K562 (cell line): ENCODE measurements around the gene SLCO3A1. TPM values are rescaled to one million over a fixed set of nuclear protein-coding genes. Genes with fewer than 3 reads are reported as not detected.

Experiments
- ATAC-seq: fragments of 200-7000 bp; cut with Tn5 transposase; 3 replicates; pipeline ENCODE4 v1.9.1; 2020; ENCODE audit warnings: moderate library complexity
- BruUV-seq: library from RNA; stranded (reverse); fragments of 400-500 nt; replicated peaks from 2 replicates; lab custom pipeline; 2021; lab: Mats Ljungman, UMichigan
- CTCF ChIA-PET: fragments of 300-600 bp; formaldehyde crosslinking; extraction: SDS; loops from one replicate; lab custom pipeline; 2021; ENCODE audit warnings: low intra/inter-chr PET ratio; lab: Yijun Ruan, JAX
- POLR2A ChIA-PET: fragments of 300-600, 350-650 bp; sonication (Branson Sonifier 250); formaldehyde crosslinking; extraction: SDS; loops from one replicate; lab custom pipeline; 2021; ENCODE audit warnings: antibody characterized with exemption, inconsistent platforms; lab: Yijun Ruan, JAX
- DNase-seq, 4 experiments: peaks; one replicate each; pipeline versions ENCODE4 v3.0.0 to v3.0.0-alpha.2; 2011 to 2018; ENCODE audit warnings: low spot score in 3 of 4, mixed read lengths in 3 of 4; ENCODE audit errors: extremely low read depth in 1 of 4
- FAIRE-seq: peaks from 2 replicates; lab custom pipeline; 2011; peaks lifted over from hg19 to GRCh38; lab: Jason Lieb, UNC
- H2AFZ ChIP-seq: 2 replicates; pipeline ENCODE4 v1.6.0; 2011; ENCODE audit warnings: low read depth, low read length, control low read depth, inconsistent platforms
- H3K27ac ChIP-seq: fragments of 200-600 bp; 3 replicates; pipeline ENCODE4 v1.8.0; 2011; ENCODE audit warnings: low read depth, mild to moderate bottlenecking, control low read depth, inconsistent platforms, low read length, moderate library complexity, mixed read lengths; ENCODE audit errors: extremely low read depth
- H3K27me3 ChIP-seq, 2 experiments: fragments of 300-600 bp in 1 of 2; 2 replicates in 1 of 2; 3 replicates in 1 of 2; pipeline versions ENCODE4 v1.6.0 to v1.8.0; 2011; ENCODE audit warnings: inconsistent platforms in 2 of 2, low read length in 2 of 2, mild to moderate bottlenecking in 1 of 2, mixed read lengths in 1 of 2, moderate library complexity in 1 of 2; ENCODE audit not compliant: control insufficient read depth in 2 of 2, insufficient read depth in 2 of 2
- H3K36me3 ChIP-seq: fragments of 300-600 bp; 3 replicates; pipeline ENCODE4 v1.8.0; 2011; ENCODE audit warnings: mild to moderate bottlenecking, low read length, inconsistent platforms; ENCODE audit not compliant: control insufficient read depth, insufficient read depth
- H3K4me1 ChIP-seq, 2 experiments: fragments of 200-600 bp in 1 of 2; replicated peaks in 1 of 2; 2 replicates in 1 of 2; 3 replicates in 1 of 2; pipeline versions ENCODE4 v1.5.1 to v1.8.0; 2011; ENCODE audit warnings: inconsistent platforms in 2 of 2, low read length in 2 of 2, mild to moderate bottlenecking in 1 of 2, mixed read lengths in 1 of 2, moderate library complexity in 1 of 2; ENCODE audit not compliant: control insufficient read depth in 2 of 2, insufficient read depth in 2 of 2
- H3K4me2 ChIP-seq: 2 replicates; pipeline ENCODE4 v1.6.1; 2011; ENCODE audit warnings: low read length, control low read depth, inconsistent platforms, mixed read lengths; ENCODE audit not compliant: insufficient read depth
- H3K4me3 ChIP-seq: fragments of 200-600 bp; sonication (generic), shearing (Covaris generic); 2 replicates; pipeline ENCODE4 v1.5.1; 2016; ENCODE audit warnings: control low read depth, inconsistent platforms
- H3K79me2 ChIP-seq: fragments of 200-600 bp; 3 replicates; pipeline ENCODE4 v1.8.0; 2011; ENCODE audit warnings: low read length, inconsistent platforms; ENCODE audit not compliant: control insufficient read depth, insufficient read depth
- H3K9ac ChIP-seq, 2 experiments: 2 replicates each; pipeline versions ENCODE4 v1.6.0 to v1.6.1; 2011; ENCODE audit warnings: low read depth in 2 of 2, low read length in 2 of 2, control low read depth in 1 of 2, inconsistent platforms in 1 of 2, mild to moderate bottlenecking in 1 of 2, mixed read lengths in 1 of 2; ENCODE audit not compliant: insufficient read depth in 1 of 2
- H3K9me1 ChIP-seq: one replicate; pipeline ENCODE4 v1.6.0; 2011; ENCODE audit warnings: inconsistent platforms, mild to moderate bottlenecking, low read length, moderate library complexity; ENCODE audit not compliant: control insufficient read depth, insufficient read depth
- H3K9me3 ChIP-seq: replicated peaks from 2 replicates; pipeline ENCODE4 v1.5.1; 2011; ENCODE audit warnings: low read depth, low read length, inconsistent platforms; ENCODE audit not compliant: control insufficient read depth, insufficient read depth
- H4K20me1 ChIP-seq: replicated peaks from 2 replicates; pipeline ENCODE4 v1.6.1; 2011; ENCODE audit warnings: low read length, inconsistent platforms, mixed read lengths; ENCODE audit not compliant: control insufficient read depth, insufficient read depth
- CHCHD3 ChIP-seq: fragments of 250-450 bp; sonication (Bioruptor Pico); IDR thresholded peaks from 2 replicates; pipeline ENCODE4 v2.1.2; 2022; ENCODE audit warnings: mild to moderate bottlenecking
- FOXJ3 ChIP-seq: sonication (generic); formaldehyde crosslinking; IDR thresholded peaks from 2 replicates; pipeline ENCODE4 v1.4.0; 2020; ENCODE audit warnings: mild to moderate bottlenecking, missing genetic modification reagents
- FOXP1 ChIP-seq: sonication (generic); formaldehyde crosslinking; IDR thresholded peaks from 2 replicates; pipeline ENCODE4 v1.8.0; 2022; ENCODE audit warnings: mild to moderate bottlenecking, missing genetic modification reagents
- MEIS2 ChIP-seq: fragments of 450-650 bp; IDR thresholded peaks from 2 replicates; pipeline ENCODE4 v1.6.1; 2014; ENCODE audit warnings: mild to moderate bottlenecking; ENCODE audit not compliant: partially characterized antibody
- RUNX1 ChIP-seq: sonication (generic); IDR thresholded peaks from 2 replicates; pipeline ENCODE4 v1.6.1; 2016; ENCODE audit warnings: antibody characterized with exemption, low read depth
- SOX6 ChIP-seq: fragments of 450-650 bp; IDR thresholded peaks from 2 replicates; pipeline ENCODE4 v1.6.1; 2014; ENCODE audit warnings: mild to moderate bottlenecking
- ZNF134 ChIP-seq: fragments of 250-450 bp; sonication (Bioruptor Pico); conservative IDR thresholded peaks from 2 replicates; pipeline ENCODE4 v1.4.0; 2020
- ZNF592 ChIP-seq: fragments of 450-650 bp; IDR thresholded peaks from 2 replicates; pipeline ENCODE4 v1.6.1; 2017; ENCODE audit warnings: antibody characterized with exemption, mild to moderate bottlenecking
- ZNF764 ChIP-seq: fragments of 250-450 bp; sonication (Bioruptor Pico); IDR thresholded peaks from 2 replicates; pipeline ENCODE4 v1.4.0; 2020; ENCODE audit warnings: low read depth, mild to moderate bottlenecking, moderate library complexity
- WGBS: fragments of 100-300 bp; shearing (Covaris generic); methylation state at CpG from one replicate; pipeline ENCODE4 v1.1.6; 2016; ENCODE audit warnings: low coverage, mixed read lengths; ENCODE audit not compliant: insufficient coverage; ENCODE audit errors: missing lambda C conversion rate; 5-methylcytosine and 5-hydroxymethylcytosine counted together
- in situ Hi-C: fragments of 300-500 bp; cut with MboI; formaldehyde crosslinking; loops from 4 replicates; pipeline ENCODE4 v1.15.0; 2018; ENCODE audit warnings: inconsistent platforms, mixed read lengths
- intact Hi-C: fragments of 100-400 bp; cut with micrococcal nuclease; formaldehyde crosslinking; loops from 2 replicates; pipeline ENCODE4 v1.14.2; 2022
- polyA plus RNA-seq, 8 experiments: library from polyadenylated mRNA; depleted of rRNA in 4 of 8; stranded (reverse) in 5 of 8; unstranded in 3 of 8; fragments of >200 nt; fragmentation: Nextera tagmentation in 2 of 8; fragmentation: Illumina TruSeq in 1 of 8; extraction: Ambion mirVana in 2 of 8; extraction: Trizol in 1 of 8; gene quantifications; 2 replicates each; pipeline versions ENCODE4 v1.2.1 to v1.2.3, GENCODE V29; 2011 to 2014; ENCODE audit warnings: inconsistent platforms in 1 of 8, missing spikeins in 1 of 8
- total RNA-seq, 7 experiments: library from RNA; depleted of rRNA in 6 of 7; stranded (reverse); fragments of >200 nt in 6 of 7; fragmentation: Illumina TruSeq in 2 of 7; extraction: Trizol in 2 of 7; gene quantifications; 2 replicates each; pipeline versions ENCODE4 v1.2.1 to v1.2.3, GENCODE V29; 2011 to 2021; ENCODE audit warnings: low replicate concordance in 1 of 7
- TF ChIP-seq, protein P1 (sequence below): IDR thresholded peaks from 2 replicates; pipeline ENCODE4 v1.6.1; 2011; ENCODE audit not compliant: insufficient read length; ENCODE audit errors: extremely low read depth
- TF ChIP-seq, protein P2 (sequence below): sonication (generic); IDR thresholded peaks from 2 replicates; pipeline ENCODE4 v1.6.1; 2016

Gene SLCO3A1
- total and polyA plus RNA-seq, 9 of the 15 experiments (the other 6 are each of a cell fraction or from before 2014, with no cell fraction given) = 0.01 to 0.84 (median 0.06) TPM; not detected in 3

DNA sequence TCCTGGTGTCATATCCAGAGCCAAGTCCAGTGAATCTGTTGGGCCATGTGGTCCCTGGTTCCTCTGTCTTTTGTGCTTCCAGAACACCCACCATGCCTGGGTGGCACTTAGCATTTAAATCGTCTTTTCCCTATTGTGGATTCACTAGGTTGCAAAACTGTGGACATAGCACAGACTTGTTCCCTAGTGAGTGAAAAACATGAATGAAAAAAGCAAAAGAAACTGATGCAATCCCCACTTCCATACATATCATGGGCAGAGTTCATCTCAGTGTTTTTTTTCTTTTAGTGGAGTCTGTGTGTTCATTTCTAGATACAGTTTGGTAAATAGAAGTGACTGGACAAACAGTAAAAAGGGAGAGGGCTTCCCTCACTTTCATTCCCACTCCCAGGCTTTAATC is 170.5 kb downstream of the SLCO3A1 start:
- FAIRE-seq = no peak

More for the DNA sequence above, 170.5 kb downstream of the SLCO3A1 start:
- peaks cover 7 to 16% of the 10 kb centered on the region in 2 experiments; a peak in 4 of 5 replicates for H3K27me3 ChIP-seq
- CTCF ChIA-PET = no interaction called here
- POLR2A ChIA-PET = no interaction called here
- no peaks in the 10 kb centered on the region for H3K79me2 ChIP-seq
- no peaks in the 10 kb centered on the region for H3K9me1 ChIP-seq
- ATAC-seq = no peak
- no peak overlapping the region for H2AFZ ChIP-seq
- H3K4me3 ChIP-seq = no peak overlapping the region
- H3K9ac ChIP-seq = no peak overlapping the region
- no peak overlapping the region for H3K4me2 ChIP-seq
- in situ Hi-C loops = no loop called here
- TF ChIP-seq, protein P1, sequence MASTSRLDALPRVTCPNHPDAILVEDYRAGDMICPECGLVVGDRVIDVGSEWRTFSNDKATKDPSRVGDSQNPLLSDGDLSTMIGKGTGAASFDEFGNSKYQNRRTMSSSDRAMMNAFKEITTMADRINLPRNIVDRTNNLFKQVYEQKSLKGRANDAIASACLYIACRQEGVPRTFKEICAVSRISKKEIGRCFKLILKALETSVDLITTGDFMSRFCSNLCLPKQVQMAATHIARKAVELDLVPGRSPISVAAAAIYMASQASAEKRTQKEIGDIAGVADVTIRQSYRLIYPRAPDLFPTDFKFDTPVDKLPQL = no peak
- TF ChIP-seq MEIS2 (no peak), FOXJ3 (CRISPR knock-in tag) (no peak), FOXP1 (CRISPR knock-in tag) (no peak), ZNF764 (no peak), ZNF592 (no peak), ZNF134 (CRISPR knock-in tag) (no peak), CHCHD3 (CRISPR knock-in tag) (no peak), RUNX1 (no peak), SOX6 (no peak)
- TF ChIP-seq, protein P2, sequence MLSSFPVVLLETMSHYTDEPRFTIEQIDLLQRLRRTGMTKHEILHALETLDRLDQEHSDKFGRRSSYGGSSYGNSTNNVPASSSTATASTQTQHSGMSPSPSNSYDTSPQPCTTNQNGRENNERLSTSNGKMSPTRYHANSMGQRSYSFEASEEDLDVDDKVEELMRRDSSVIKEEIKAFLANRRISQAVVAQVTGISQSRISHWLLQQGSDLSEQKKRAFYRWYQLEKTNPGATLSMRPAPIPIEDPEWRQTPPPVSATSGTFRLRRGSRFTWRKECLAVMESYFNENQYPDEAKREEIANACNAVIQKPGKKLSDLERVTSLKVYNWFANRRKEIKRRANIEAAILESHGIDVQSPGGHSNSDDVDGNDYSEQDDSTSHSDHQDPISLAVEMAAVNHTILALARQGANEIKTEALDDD = no peak
- no peaks in the 10 kb centered on the region for H3K4me1 ChIP-seq
- H3K9me3 ChIP-seq = no peaks in the 10 kb centered on the region
- DNase-seq = no peak
- H4K20me1 ChIP-seq = no peaks in the 10 kb centered on the region
- no TSS peak for BruUV-seq
- no peak overlapping the region for H3K27ac ChIP-seq
- 0% methylated on average over 1 of the region's 1 CpG for WGBS
- intact Hi-C loops = no loop called here
- no peaks in the 10 kb centered on the region for H3K36me3 ChIP-seq
